ENCODE data around the gene ADAMTS3. TPM values are rescaled to one million over a fixed set of nuclear protein-coding genes. Genes with fewer than 3 reads are reported as not detected.

The ADAMTS3 gene
- total and polyA plus RNA-seq, 2 experiments from 2014 or later: 1.2 to 3.7 TPM

GRCh38 chr4:72377491-72378194, 191.4 kb downstream of the ADAMTS3 start:
- H3K79me2 ChIP-seq (replicated peaks; ENCODE audit: insufficient read depth): no peaks in the 10 kb centered on the region

More at GRCh38 chr4:72377491-72378194, 191.4 kb downstream of the ADAMTS3 start:
- no peak overlapping the region for H3K27ac Mint-ChIP-seq
- H3K4me3 Mint-ChIP-seq: no peak overlapping the region
- no peak overlapping the region for H3K4me3 ChIP-seq
- H3K27ac ChIP-seq (ENCODE audit: low read depth): no peak overlapping the region
- peaks cover 3% of the 10 kb centered on the region for H3K27me3 Mint-ChIP-seq (ENCODE audit: insufficient read depth, low read depth, poor library complexity)
- H3K36me3 ChIP-seq (ENCODE audit: insufficient read depth): no peaks in the 10 kb centered on the region
- DNase-seq (ENCODE audit: low spot score) (no peak), ATAC-seq (no peak)
- H3K9me2 ChIP-seq (ENCODE audit: insufficient read depth): no peaks in the 10 kb centered on the region
- no peaks in the 10 kb centered on the region for H3K27me3 ChIP-seq (ENCODE audit: insufficient read depth)
- H3F3A ChIP-seq (replicated peaks; ENCODE audit: low read depth): no peaks in the 10 kb centered on the region
- no peaks in the 10 kb centered on the region for H3K9me3 Mint-ChIP-seq
- no peaks in the 10 kb centered on the region for H3K36me3 Mint-ChIP-seq (ENCODE audit: low read depth)
- H4K20me1 ChIP-seq (replicated peaks; ENCODE audit: insufficient read depth): no peaks in the 10 kb centered on the region
- no peak overlapping the region for H3K4me2 ChIP-seq
- H3K4me1 ChIP-seq (ENCODE audit: insufficient read depth): no peaks in the 10 kb centered on the region
- TF ChIP-seq CTCF (conservative IDR thresholded peaks at IDR 0.05; ENCODE audit: low read depth in 2 of 2) (no peak), JUNB (IDR thresholded peaks at IDR 0.05; ENCODE audit: unreplicated experiment) (no peak), REST (IDR thresholded peaks at IDR 0.05; ENCODE audit: unreplicated experiment) (no peak), POLR2AphosphoS5 (IDR thresholded peaks at IDR 0.05; ENCODE audit: low read depth) (no peak), ETS1 (IDR thresholded peaks at IDR 0.05) (no peak), STAT1 (IDR thresholded peaks at IDR 0.05; ENCODE audit: unreplicated experiment) (no peak), CREB1 (CRISPR knock-in tag; IDR thresholded peaks at IDR 0.05; ENCODE audit: low read depth) (no peak), ZNF114 (CRISPR knock-in tag; IDR thresholded peaks at IDR 0.05) (no peak), ZNF331 (CRISPR knock-in tag; IDR thresholded peaks at IDR 0.05; ENCODE audit: low read depth) (no peak), EZH2 (IDR thresholded peaks at IDR 0.05; ENCODE audit: low read depth, unreplicated experiment) (no peak), NANOG (IDR thresholded peaks at IDR 0.05; ENCODE audit: borderline replicate concordance) (no peak), EZH2phosphoT487 (IDR thresholded peaks at IDR 0.05; ENCODE audit: unreplicated experiment) (no peak)
- no peaks in the 10 kb centered on the region for H3K4me1 Mint-ChIP-seq
- no peak overlapping the region for H2AFZ ChIP-seq
